Mucosa of rectum (tissue), 2 donors: ENCODE measurements around the gene MMP24OS.

Experiments
- H3K27ac ChIP-seq, 2 donors: one replicate each; pipeline ENCODE4 v1.7.0; 2013; ENCODE audit warnings: inconsistent platforms in 2 of 2, low read depth in 2 of 2, low read length in 2 of 2
- H3K27me3 ChIP-seq, 2 donors: one replicate each; pipeline ENCODE4 v1.7.0; 2013; ENCODE audit warnings: low read length in 2 of 2; ENCODE audit not compliant: control insufficient read depth in 2 of 2, insufficient read depth in 2 of 2
- H3K36me3 ChIP-seq, 2 donors: one replicate each; pipeline ENCODE4 v1.7.0; 2013; ENCODE audit warnings: low read length in 2 of 2; ENCODE audit not compliant: control insufficient read depth in 2 of 2, insufficient read depth in 2 of 2
- H3K4me1 ChIP-seq, 2 donors: one replicate each; pipeline ENCODE4 v1.7.0; 2013; ENCODE audit warnings: low read length in 2 of 2, mild to moderate bottlenecking in 1 of 2; ENCODE audit not compliant: control insufficient read depth in 2 of 2, insufficient read depth in 2 of 2
- H3K4me3 ChIP-seq, 2 donors: one replicate each; pipeline ENCODE4 v1.7.0; 2013; ENCODE audit warnings: low read length in 2 of 2
- H3K9ac ChIP-seq, 2 donors: one replicate each; pipeline ENCODE4 v1.7.0; 2013; ENCODE audit warnings: low read length in 2 of 2, low read depth in 1 of 2, mild to moderate bottlenecking in 1 of 2
- H3K9me3 ChIP-seq, 2 donors: one replicate each; pipeline ENCODE4 v1.7.0; 2013; ENCODE audit warnings: low read length in 2 of 2; ENCODE audit not compliant: control insufficient read depth in 2 of 2
- donor health status: healthy.
- donor health status: Normal muscosa, but diverticular disease.

MMP24OS gene

DNA sequence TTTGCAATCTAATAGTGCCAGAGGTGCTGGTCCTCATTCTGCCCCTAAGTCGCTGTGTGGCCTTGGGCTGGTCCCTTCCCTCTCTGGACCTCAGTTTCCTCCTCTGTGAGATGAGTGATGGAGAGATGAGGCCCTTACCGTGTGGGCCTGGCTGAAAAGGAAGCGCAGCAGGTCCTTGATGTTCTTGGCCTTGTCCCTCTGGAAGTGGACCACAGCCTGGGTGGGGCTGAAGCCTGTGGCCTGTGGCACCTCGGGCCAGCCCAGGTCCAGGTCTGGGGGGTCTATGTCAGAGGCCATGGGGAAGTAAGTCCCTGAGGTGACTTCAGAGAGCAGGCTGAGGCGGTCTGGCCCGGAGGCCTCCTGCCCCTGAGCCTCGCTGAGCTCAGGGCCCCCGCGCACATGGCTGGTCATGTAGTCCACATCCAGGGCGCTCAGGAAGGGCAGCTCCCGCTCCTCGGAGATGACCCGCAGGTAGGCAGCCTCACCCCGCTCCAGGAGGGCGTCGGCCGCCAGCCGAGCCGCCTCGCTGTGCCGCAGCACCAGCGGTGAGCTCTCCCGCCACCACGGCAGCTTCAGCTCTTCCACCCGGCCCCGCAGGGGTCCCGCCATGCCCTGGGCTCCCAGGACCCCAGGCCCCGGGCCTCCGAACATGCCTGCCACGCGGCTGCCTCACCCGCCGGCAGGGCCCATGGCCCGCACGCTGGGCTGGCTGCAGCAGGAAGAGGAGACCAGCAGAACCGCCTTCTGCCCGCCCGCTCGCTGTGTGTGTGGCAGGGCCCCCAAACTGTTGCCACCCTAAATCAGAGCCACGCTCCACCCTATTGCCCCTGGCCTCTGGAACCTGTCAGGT lies 14.0 kb upstream of the MMP24OS start, which contains the start of gene FAM83C:
Gene FAM83C, minus strand, starts transcription at position 772 of the 850 bp plus-strand sequence. Its CDS starts 121 bp downstream, at position 651.
- peaks cover 0 to 2% of the 10 kb centered on the region in 2 donors for H3K4me1 ChIP-seq
- H3K27ac ChIP-seq = no peak within 1 kb of the TSS
- H3K36me3 ChIP-seq = no peaks in the 10 kb centered on the region
- no peak within 1 kb of the TSS for H3K4me3 ChIP-seq
- H3K27me3 ChIP-seq = no peaks in the 10 kb centered on the region
- H3K9me3 ChIP-seq = no peaks in the 10 kb centered on the region
- no peak within 1 kb of the TSS for H3K9ac ChIP-seq

DNA sequence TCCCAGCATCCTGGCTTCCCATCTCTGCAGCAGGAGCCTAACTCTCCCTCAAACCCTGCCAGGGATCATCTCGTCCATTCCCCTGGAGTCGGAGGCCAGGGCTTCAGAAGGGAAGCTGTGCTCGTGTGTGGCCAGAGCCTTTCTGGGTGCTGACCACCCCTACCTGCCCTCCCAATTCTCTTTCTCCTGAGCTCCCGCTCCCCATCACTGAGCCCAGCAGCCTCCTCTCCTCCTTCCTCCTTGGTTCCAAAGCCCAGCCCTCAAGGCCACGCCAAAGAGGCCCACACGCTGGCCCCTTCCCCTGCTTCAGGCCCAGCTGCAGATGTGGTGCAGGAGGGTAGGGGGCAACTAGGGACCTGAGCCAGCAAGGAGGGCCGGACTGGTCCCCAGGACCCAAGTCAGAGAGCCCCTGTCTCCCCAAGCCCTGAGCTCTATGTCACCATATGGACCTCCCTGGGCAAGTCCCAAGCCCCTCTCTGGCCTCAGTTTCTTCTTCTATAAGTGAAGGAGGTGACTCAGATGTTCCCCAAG lies 13.0 kb upstream of the MMP24OS start:
- Histone ChIP-seq H3K27me3 (no peaks in the 10 kb centered on the region), H3K36me3 (no peaks in the 10 kb centered on the region), H3K4me3 (no peak overlapping the region), H3K4me1 (peaks cover 5 to 8% of the 10 kb centered on the region in 2 donors), H3K27ac (no peak overlapping the region), H3K9ac (no peak overlapping the region), H3K9me3 (no peaks in the 10 kb centered on the region)

- Histone ChIP-seq H3K9ac (no peak overlapping the region), H3K9me3 (no peaks in the 10 kb centered on the region), H3K36me3 (no peaks in the 10 kb centered on the region), H3K27ac (no peak overlapping the region), H3K27me3 (no peaks in the 10 kb centered on the region), H3K4me3 (no peak overlapping the region), H3K4me1 (peaks cover 9 to 15% of the 10 kb centered on the region in 2 donors)
Observed at GRCh38 chr20:35290186-35290886, 12.4 kb upstream of the MMP24OS start.

GRCh38 chr20:35288325-35289060 lies 10.6 kb upstream of the MMP24OS start:
- peaks cover 19 to 26% of the 10 kb centered on the region in 2 donors for H3K4me1 ChIP-seq
- no peak overlapping the region for H3K4me3 ChIP-seq
- H3K9me3 ChIP-seq = no peaks in the 10 kb centered on the region
- H3K27ac ChIP-seq = no peak overlapping the region
- no peaks in the 10 kb centered on the region for H3K27me3 ChIP-seq
- no peak overlapping the region for H3K9ac ChIP-seq
- no peaks in the 10 kb centered on the region for H3K36me3 ChIP-seq

GRCh38 chr20:35287509-35288324 lies 9.8 kb upstream of the MMP24OS start:
- no peaks in the 10 kb centered on the region for H3K27me3 ChIP-seq
- H3K9ac ChIP-seq = no peak overlapping the region
- peaks cover 22 to 29% of the 10 kb centered on the region in 2 donors for H3K4me1 ChIP-seq
- H3K9me3 ChIP-seq = no peaks in the 10 kb centered on the region
- H3K27ac ChIP-seq = no peak overlapping the region
- no peaks in the 10 kb centered on the region for H3K36me3 ChIP-seq
- no peak overlapping the region for H3K4me3 ChIP-seq

DNA sequence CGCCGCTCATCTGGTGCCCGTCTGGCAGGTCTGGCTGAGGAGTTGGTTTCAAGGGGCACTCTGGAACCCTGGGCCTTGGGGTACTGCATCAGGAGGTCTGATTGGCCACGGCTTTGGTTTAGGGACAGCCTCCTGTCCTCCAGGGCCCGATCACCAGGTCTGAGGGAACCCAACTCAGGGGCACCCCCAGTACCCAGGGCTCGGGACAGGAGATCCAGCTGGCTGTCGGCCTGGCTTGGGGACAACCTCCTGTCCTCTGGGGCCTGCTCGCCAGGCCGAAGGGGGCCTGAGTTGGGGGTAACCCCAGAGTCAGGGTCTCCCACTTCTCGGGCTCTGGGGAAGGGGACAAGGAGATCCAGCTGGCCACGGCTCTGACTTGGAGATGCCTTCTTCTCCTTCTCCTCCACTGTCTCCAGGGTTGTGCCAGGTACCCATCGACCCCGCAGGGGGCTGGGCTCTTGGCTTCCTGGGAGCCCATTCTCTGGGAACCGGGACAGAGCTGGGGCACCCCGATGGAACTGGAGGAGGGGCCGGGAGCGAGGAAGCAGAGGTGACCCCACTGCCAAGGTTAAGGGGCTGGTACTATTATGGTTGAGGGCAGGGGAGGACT lies 9.1 kb upstream of the MMP24OS start:
- H3K27ac ChIP-seq = peak overlapping the region in 1 of 2 donors; percentile 83
- no peak overlapping the region for H3K4me3 ChIP-seq
- H3K9ac ChIP-seq = no peak overlapping the region
- no peaks in the 10 kb centered on the region for H3K9me3 ChIP-seq
- H3K4me1 ChIP-seq = peaks cover 22 to 29% of the 10 kb centered on the region in 2 donors
- H3K36me3 ChIP-seq = peaks cover 2 to 3% of the 10 kb centered on the region in 2 donors
- no peaks in the 10 kb centered on the region for H3K27me3 ChIP-seq

DNA sequence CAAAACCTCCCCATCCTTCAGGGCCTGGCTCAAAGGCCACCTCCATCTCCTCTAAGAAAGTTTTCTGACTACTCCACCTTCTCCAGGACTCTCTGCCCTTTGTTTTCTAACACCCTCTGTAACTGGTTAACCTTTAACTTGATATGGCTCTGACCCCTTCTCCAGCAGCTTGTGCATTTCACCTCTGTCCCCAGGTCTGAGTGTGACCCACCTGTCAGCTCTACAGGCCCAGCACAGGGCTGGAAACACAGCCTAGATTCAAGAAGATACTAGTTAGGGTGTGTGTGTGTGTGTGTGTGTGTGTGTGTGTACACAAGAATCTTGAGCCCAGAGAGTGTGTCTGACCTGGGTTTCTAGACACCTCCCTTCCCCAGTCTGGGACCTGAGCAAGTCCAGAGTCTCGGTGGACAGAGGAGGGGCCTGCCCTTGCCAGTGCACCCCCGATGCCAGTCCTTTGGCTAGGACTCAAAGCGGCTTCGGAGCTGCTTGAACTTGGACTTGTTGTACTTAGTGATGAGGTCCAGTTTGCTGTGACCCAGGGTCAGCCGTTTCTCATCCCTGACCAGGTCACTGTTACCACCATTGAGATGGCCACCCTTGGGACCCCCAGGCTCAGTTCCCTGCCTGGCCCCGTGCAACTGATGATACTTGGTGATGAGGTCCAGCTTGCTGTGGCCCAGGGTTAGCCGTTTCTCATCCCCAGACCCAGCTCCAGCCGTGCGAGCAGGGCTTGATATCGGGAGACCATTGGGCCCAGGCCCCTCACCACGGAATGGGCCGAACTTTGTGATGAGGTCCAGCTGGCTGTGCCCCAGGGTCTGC lies 8.4 kb upstream of the MMP24OS start:
- H3K27me3 ChIP-seq = no peaks in the 10 kb centered on the region
- peaks cover 3 to 7% of the 10 kb centered on the region in 2 donors for H3K36me3 ChIP-seq
- no peak overlapping the region for H3K9ac ChIP-seq
- H3K27ac ChIP-seq = peak overlapping the region; percentile 83 to 86
- no peak overlapping the region for H3K4me3 ChIP-seq
- H3K4me1 ChIP-seq = peaks cover 22 to 29% of the 10 kb centered on the region in 2 donors
- no peaks in the 10 kb centered on the region for H3K9me3 ChIP-seq

- H3K36me3 ChIP-seq = peaks cover 4 to 8% of the 10 kb centered on the region in 2 donors
- no peak overlapping the region for H3K9ac ChIP-seq
- no peaks in the 10 kb centered on the region for H3K27me3 ChIP-seq
- no peaks in the 10 kb centered on the region for H3K9me3 ChIP-seq
- H3K4me3 ChIP-seq = no peak overlapping the region
- peak overlapping the region; percentile 83 to 86 for H3K27ac ChIP-seq
- peaks cover 22 to 29% of the 10 kb centered on the region in 2 donors for H3K4me1 ChIP-seq
Observed at GRCh38 chr20:35285806-35286076, 7.8 kb upstream of the MMP24OS start.
